Inferior parietal cortex (tissue), 1 donor: ENCODE data around the gene WTIP.
"Not testable (repeated sequence)": the region's sequence is repeated elsewhere in the genome, so short reads cannot be mapped to it uniquely, and the experiment has no call there.

Source experiments
- DNase-seq: peaks from one replicate; pipeline ENCODE4 v3.0.0-alpha.2; 2016; ENCODE audit errors: extremely low spot score

The WTIP gene

DNA sequence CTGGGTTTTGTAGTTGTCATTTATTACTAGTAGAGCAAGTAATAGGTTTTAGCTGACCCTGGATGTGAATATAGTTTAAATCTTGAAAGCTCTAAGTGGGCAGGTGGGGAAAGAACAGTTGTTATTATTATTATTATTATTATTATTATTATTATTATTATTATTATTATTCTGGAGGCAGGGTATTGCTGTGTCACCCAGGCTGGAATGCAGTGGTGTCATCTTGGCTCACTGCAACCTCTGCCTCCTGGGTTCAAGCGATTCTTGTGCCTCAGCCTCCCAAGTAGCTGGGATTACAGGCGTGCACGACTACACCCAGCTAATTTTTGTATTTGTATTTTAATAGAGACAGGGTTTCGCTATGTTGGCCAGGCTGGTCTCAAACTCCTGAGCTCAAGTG, 3.1 kb upstream of the WTIP start:
- not testable (repeated sequence) for DNase-seq

DNA sequence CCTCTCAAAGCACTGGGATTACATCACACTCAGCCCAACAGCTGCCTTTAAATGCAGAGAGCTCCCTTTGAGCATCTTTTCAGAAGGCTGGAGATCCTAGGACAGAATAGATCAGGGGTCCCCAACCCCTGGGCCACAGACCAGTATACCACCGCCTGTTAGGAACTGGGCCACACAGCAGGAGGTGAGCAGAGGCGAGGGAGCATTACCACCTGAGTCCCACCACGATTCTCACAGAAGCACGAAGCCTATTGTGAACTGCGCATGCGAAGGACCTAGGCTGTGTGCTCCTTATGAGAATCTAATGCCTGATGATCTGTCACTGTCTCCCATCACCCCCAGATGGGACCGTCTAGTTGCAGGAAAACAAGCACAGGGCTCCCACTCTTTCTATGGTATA, 2.2 kb upstream of the WTIP start:
- DNase-seq, result no peak

DNA sequence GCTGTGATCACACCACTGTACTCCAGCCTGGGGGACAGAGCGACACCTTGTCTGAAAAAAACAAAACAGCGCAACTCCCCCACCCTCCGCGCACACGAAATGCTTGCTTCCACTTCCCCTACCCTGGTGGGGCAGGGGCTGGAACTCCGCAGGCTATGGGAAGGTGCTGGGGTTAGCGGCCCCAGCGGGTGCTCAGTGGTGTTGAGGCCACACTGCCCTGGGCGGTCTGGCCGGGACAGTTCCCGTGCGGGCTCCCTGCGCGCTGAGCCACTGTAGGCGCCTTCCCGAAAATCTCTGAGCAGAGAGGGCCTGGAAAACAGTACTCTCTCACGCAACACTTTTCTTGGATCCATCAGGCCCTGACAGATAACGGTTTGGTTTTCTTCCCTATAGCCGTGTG, 1.1 kb upstream of the WTIP start:
- DNase-seq, result no peak

DNA sequence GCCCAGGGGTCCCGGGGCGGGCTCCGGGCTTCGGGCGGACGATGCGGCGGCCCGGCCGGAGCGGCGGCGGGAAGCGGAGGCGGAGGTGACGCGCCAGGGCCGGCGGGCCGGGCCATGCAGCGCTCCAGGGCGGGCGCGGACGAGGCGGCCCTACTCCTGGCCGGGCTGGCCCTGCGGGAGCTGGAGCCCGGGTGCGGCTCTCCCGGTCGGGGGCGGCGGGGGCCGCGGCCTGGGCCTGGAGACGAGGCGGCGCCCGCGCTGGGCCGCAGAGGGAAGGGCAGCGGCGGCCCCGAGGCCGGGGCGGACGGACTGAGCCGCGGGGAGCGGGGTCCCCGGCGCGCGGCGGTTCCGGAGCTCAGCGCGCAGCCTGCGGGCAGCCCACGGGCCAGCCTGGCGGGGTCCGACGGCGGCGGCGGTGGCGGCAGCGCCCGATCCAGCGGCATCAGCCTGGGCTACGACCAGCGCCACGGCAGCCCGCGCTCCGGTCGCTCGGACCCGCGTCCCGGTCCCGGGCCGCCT, 362 bp downstream of the WTIP start:
- DNase-seq, result no peak

DNA sequence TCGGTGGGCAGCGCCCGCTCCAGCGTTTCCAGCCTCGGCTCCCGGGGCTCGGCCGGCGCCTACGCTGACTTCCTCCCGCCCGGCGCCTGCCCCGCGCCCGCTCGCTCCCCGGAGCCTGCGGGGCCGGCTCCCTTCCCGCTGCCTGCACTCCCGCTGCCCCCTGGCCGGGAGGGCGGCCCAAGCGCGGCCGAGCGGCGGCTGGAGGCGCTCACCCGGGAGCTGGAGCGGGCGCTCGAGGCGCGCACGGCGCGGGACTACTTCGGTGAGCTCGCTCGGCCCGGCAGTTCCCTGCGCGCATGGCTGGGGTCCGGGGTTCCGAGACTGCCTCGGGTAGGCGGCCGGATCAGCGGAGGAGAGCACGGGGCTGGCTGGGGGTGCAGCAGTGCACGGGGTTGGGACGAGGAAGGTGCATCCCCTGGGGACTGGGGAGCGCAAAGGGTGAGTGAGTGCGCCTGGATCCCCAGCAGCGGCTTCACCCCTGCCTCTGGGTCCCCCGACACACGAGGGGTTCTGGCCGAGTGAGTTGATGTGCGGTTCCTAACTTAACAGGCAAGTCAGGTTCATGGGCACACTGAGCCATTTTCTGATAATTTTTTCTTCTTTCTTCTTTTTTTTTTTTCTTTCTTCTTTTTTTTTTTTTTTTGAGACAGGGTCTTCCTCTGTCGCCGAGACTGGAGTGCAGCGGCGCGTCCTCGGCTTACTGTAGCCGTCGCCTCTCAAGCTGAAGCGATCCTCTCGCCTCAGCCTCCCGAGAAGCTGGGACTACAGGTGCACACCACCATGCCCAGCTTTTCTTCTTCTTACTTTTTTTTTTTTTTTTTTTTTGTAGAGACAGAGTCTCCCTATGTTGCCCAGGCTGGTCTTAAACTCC, 1.1 kb downstream of the WTIP start:
- DNase-seq, result no peak

DNA sequence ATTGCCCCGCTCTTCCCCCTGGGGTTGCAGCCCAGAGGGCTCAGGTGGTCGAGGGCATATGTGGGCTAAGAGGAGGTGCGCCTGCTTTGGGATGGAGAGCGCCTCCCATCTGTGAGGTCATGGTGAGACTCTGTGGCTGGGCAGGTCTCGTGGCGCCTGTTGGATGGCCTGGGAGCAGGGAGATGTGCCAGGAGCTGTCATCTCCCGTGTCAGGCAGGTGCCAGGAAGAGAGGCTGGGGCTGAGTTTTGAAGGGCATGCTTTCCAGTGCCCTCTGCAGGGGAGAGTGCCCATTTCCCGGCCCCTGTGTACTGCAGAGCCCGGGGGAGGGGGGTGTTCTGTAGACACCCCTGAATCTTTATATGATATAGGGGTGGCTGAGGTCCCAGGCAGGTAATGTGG, 2.8 kb downstream of the WTIP start:
- DNase-seq, result no peak

DNA sequence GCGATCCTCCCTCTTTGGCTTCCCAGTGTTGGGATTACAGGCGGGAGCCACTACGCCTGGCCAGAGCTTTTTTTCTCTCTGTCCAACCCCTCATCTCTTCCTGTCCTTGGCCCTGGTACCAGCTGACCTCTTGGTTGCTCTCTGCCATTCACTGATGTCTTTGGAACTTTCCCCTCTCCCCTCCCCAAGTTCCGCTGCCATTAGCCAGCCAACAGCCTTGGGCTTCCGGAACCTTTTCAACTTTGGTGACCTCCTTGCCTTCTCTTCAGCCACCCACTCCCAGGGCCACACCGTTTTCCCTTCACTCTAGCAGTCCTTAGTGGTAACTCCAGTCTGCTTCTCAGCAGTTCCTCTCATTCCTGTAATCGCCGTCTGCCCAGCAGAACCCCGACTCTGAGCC, 4.3 kb downstream of the WTIP start:
- DNase-seq, result no peak

DNA sequence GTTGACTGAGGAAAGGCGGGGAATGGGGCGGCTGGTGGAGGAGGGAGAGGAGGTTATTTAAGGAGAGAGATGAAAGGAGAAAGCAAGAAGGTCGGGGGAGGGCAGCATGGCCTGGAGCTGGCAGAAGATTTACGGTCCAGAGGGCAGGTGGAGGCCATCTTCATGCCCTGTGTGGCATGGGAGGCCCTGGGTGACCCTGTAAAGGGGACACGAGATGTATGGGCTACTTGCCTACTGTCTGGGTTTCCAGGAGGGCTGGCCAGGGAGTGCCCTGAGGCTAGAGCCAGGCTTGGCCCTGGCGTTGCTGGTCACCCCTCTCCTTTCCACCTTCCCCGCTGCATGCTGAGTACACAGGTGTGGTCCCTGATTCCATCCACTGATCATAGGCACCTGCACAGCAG, 6.1 kb downstream of the WTIP start:
- no peak for DNase-seq

DNA sequence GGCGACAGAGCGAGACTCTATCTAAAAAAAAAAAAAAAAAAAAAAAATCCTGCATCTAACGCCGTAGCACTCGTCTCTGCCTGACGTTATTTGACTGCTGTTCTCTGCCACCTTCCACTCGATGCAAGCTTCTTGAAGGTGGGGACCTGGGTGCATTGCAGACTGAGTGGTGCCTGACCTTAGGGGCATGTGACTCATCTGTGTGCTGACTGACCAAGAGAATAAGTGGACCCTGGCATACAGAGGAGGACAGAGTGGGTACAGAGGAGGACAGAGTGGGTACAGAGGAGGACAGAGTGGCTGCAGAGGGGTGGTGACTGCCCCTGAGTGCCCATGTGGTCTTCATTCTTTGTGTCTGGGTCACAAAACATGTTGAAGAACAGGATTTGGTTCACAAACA, 7.6 kb downstream of the WTIP start:
- no peak for DNase-seq

DNA sequence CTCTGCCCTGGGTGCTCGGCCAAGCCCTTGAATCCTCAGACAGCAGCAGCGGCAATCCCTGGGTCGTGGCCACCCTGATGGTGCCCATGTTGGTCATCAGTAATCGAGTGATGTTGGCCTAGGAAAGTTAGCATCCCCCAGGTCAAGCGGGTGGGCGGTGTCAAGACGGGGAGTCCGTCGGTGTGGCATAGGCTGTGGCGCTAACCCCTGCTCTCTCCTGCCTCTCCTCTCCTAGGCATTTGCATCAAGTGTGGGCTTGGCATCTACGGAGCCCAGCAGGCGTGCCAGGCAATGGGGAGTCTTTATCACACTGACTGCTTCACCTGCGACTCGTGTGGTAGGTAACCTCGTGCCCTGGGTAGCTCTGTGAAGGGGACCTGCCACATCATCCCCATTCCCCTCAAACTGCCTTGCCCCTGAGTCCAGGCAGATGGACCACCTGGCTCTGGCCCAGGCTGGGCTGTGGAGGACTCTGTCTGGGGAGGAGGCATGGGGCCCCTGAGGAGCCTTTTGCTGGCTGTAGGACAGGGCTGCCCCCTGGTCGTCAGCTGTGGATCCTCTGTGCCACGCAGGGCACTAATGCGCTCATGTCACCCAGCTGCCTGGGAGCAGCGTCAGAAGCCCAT, 8.7 kb downstream of the WTIP start:
- DNase-seq, result no peak

DNA sequence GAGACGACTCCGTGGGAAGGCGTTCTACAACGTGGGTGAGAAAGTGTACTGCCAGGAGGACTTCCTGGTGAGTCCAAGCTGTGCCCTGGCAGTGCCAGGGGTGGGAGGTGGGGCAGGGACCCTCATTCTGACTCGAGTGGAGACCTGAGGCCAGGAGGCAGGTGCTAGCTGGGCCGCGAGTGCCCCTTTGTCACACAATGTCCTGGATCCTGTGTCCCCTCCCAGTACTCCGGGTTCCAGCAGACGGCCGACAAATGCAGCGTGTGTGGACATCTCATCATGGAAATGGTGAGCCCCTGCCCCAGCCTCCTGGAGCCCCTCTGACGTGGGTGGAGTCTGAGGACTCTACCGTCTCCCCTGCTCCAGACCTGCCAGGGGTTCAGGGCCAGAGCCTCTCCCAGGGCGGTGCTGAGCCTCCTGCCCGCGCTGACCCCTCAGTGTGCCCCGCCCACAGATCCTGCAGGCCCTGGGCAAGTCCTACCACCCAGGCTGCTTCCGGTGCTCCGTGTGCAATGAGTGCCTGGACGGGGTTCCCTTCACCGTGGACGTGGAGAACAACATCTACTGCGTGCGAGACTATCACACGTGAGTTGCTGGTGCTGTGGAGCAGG, 11.6 kb downstream of the WTIP start:
- no peak for DNase-seq

DNA sequence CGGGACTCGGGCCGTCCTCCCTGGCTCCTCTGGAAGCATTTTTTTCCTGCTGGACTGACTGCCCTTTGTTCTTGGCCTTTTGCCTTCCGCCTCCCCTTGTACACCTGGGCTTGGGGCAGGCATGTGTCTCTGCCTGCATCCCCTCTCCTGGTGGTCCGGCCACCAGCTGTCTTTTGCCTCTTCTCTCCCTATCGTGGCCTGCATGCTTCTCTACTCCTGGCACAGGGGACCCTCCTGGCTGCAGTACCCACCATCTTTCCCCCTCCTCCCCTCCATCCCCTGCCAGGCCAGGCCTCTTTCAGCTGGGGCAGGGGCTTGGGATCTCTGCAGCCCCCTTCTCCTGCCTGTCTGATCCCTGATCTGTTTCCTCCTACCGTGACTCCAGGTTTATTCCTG, 12.1 kb downstream of the WTIP start:
- no peak for DNase-seq

DNA sequence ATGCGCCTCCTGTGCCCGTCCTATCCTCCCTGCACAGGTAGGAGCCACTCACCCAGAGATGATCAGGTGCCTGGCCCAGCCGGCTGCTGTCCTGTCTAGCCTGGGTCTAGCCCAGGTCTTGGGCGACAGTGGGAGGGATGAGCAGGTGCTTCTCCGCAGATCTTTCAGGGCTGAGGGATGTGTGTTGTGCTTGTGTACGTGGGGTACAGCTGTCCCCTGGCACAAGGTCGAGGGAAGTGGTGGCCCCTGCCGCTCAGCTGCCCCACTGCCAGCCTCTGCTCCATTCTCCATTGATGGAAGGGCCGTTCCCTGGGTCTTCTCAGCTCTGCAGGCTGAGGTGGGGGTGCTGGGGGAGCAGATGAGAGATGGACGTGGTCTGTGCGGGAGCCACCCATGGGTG, 13.0 kb downstream of the WTIP start:
- no peak for DNase-seq

DNA sequence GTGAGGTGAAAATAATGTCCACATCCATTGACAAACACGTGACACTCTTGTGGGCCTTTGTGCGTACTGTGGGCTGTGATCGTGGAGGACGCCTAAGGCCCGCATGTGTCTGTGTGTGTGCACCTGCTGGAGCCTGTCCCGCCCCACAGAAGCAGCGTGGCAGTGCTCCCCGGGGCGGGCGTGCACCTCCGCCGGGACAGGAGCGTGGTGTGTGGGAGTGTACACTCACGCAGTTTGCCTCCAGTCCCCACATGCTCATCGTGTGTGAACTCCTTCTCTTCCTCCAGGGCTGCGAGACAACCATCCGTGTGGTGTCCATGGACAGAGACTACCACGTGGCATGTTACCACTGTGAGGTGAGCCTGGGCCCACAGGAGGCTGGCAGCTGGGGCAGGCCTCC, 13.9 kb downstream of the WTIP start:
- DNase-seq, result no peak

DNA sequence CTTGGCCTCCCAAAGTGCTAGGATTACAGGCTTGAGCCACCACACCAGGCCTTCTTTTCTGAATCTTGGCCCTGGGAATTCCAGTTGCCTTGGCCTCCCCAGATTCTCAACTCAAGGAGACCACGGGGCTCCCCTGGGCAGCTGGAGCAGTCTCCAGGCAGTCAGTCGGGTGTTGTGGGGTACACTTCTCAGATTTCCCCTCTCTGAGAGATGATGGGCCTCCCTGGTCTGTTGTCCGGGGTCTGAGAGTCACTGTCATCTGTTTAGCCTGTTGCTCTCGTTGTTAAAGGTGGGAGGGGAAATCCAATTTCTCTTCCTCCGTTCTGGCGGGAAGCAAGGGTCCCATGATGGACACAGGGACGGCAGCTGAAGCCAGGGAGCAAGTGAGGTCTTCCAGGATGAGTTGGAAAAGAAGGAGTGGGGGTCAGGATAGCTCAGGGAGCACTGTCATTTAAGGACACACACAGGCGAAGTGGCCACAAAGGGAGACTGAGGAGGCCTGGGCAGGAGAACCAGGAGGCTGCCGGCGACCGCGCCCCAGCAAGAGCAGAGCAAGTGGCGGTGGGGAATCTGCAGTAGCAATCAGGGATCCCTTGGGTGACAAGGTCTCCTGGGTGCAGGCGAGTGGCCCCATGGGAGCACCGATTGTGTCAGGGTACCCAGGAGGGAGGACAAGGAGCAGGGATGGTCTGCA, 15.7 kb downstream of the WTIP start:
- no peak for DNase-seq

DNA sequence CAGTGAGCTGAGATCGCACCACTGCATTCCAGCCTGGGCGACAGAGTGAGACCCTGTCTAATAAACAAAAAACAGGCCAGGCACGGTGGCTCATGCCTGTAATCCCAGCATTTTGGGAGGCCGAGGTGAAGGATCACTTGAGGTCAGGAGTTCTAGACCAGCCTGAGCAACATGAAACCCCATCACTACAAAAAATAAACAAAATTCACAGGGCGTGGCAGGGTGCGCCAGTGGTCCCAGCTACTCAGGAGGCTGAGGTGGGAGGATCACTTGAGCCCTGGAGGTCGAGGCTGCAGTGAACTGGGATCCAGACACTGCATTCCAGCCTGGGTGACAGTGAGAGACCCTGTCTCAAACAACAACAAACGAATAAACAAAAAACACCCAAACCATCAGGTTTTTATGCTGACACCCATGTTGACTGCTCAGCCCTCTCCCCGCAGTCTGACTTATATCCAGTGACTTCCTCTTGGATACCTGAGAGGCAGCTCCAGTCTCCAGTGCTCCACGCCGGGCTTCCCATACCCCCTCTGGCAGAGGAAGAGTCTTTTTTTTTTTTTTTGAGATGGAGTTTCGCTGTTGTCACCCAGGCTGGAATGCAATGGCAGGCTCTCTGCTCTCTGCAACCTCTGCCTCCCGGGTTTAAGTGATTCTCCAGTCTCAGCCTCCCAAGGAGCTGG, 17.7 kb downstream of the WTIP start:
- no peak for DNase-seq

DNA sequence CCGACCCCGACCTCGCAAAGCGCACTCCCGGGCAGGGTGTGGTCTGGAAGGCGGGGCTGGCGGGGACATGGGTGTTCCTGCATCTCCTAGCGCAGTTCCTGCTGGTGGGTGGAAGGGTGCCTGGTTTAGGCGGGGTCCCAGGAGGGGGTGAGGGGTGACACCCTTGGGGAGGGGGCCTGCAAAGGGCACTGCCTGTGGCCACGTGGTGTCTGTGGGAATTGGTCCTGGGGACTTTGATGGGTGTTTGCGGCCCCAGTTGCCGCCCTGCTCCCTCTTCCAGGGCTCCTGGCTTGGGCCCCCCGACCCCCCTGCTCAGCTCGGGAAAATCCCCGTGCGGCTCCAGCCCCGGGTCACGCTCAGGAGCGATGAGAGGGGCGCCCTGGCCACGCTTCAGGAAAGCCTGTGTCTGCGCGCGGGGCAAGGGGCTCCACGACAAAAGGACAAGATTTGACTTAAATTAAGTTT, 19.1 kb downstream of the WTIP start:
- no peak for DNase-seq

DNA sequence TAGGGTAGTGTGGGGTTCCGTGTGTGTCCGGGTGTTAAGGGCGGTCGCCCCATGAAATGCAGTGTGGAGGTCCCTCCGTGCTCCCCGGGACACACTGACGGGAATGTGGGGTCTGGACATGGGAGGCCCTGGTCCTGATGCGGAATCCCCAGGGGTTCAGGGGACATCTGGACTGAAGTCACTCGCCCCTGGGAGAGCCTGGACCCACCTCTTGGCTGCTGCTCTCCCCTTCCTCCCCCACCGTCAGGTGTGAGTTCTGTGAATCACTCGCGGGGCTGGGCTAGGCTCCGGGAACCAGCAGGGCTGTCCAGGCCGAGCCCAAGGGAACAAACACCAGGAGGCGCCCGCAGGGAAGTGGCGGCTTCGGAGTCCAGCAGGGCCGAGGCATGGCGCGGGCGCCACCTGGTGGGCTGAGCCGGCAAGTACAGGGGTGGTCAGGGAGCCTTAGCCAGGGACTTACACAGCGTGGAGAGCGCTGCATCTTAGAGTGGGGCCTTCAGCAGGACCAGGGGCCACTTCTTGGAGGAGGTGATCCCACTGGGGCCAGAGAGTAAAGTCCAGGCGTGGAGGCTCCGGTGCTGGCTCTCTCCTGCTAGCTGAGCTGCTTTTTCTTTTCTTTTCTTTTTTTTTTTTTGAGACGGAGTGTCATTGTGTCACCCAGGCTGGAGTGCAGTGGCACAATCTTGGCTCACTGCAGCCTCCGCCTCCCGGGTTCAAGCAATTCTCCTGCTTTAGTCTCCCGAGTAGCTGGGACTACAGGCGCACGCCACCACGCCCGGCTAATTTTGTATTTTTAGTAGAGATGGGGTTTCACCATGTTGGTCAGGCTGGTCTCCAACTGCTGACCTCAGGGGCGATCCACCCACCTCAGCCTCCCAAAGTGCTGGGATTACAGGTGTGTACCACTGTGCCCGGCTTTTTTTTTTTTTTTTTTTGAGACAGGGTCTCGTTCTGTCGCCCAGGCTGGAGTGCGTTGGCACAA, 20.1 kb downstream of the WTIP start:
- DNase-seq, result peak; percentile 90

DNA sequence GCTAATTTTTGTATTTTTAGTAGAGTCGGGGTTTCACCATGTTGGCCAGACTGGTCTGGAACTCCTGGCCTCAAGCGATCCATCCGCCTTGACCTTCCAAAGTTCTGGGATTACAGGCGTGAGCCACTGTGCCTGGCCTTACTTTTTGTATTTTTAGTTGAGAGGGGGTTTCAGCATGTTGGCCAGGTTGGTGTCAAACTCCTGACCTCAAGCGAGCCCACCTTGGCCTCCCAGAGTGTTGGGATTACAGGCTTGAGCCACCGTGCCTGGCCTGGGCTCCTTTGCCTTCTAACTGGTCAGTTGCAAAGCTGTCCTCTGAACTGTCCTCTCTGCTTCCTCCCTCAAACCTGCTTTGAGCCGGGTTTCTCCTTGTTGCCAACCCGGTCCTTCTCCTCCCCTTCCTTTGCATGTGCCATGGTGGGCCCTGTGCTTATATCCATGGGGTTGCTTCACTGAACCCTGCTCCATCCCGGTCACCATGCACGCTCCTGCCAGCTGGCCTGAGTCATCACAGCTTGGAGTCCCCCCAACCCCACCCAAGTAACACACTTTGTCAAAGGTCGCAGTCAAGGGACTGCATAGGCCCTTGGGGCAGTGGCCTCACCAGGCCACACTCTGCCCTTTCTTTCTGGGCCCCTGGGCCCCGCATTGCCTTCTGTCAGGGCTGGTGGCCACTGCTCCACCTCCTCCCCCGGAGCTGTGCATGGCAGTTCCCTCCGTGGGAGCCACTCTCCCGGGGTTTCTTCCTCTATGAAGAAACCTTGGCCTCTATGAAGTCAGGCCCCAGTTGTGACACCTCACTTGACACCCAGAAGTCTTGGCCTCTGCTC, 21.2 kb downstream of the WTIP start:
- DNase-seq, result no peak
